ENCODE data around the gene HID1.

Gene HID1

GRCh38 chr17:74964988-74965622 is 7.5 kb downstream of the HID1 start:
- no peak for DNase-seq (ENCODE audit: low read depth)

- DNase-seq (ENCODE audit: low read depth), result no peak
Measured at GRCh38 chr17:74964246-74964761, 8.3 kb downstream of the HID1 start.

GRCh38 chr17:74963656-74964055 is 8.9 kb downstream of the HID1 start:
- no peak for DNase-seq (ENCODE audit: low read depth)

GRCh38 chr17:74962622-74963394 is 9.8 kb downstream of the HID1 start:
- DNase-seq (ENCODE audit: low read depth), result no peak

GRCh38 chr17:74961657-74962350 is 10.8 kb downstream of the HID1 start:
- DNase-seq (ENCODE audit: low read depth), result peak; percentile 76

- DNase-seq (ENCODE audit: low read depth), result peak; percentile 48
Measured at GRCh38 chr17:74960570-74961342, 11.8 kb downstream of the HID1 start.

- DNase-seq (ENCODE audit: low read depth), result no peak
Measured at GRCh38 chr17:74959826-74960515, 12.6 kb downstream of the HID1 start.

GRCh38 chr17:74957935-74958740 is 14.4 kb downstream of the HID1 start:
- peak; percentile 79 for DNase-seq (ENCODE audit: low read depth)

- DNase-seq (ENCODE audit: low read depth), result no peak
Measured at GRCh38 chr17:74956093-74956492, 16.5 kb downstream of the HID1 start.

GRCh38 chr17:74954665-74955421 is 17.7 kb downstream of the HID1 start:
- no peak for DNase-seq (ENCODE audit: low read depth)

- no peak for DNase-seq (ENCODE audit: low read depth)
Measured at GRCh38 chr17:74954115-74954514, 18.4 kb downstream of the HID1 start.

GRCh38 chr17:74953134-74953687 is 19.3 kb downstream of the HID1 start:
- no peak for DNase-seq (ENCODE audit: low read depth)

- no peak for DNase-seq (ENCODE audit: low read depth)
Measured at GRCh38 chr17:74952431-74953133, 20.0 kb downstream of the HID1 start.

GRCh38 chr17:74951680-74952421 is 20.7 kb downstream of the HID1 start:
- DNase-seq (ENCODE audit: low read depth), result no peak

- no peak for DNase-seq (ENCODE audit: low read depth)
Measured at GRCh38 chr17:74951065-74951464, 21.5 kb downstream of the HID1 start.

- DNase-seq (ENCODE audit: low read depth), result no peak
Measured at GRCh38 chr17:74950207-74950606, 22.4 kb downstream of the HID1 start.

- DNase-seq (ENCODE audit: low read depth), result no peak
Measured at GRCh38 chr17:74949455-74950115, 23.0 kb downstream of the HID1 start.

Measured in activated T-cell treated with anti-CD3 and anti-CD28 coated beads for 48 hours (primary cell).